Neural progenitor cell (in vitro differentiated cells): ENCODE results near the gene P4HA3. TPM values are rescaled to one million over a fixed set of nuclear protein-coding genes. Genes with fewer than 3 reads are reported as not detected.
A peak's percentile ranks its signal among the peaks of the same experiment; 100 is the strongest.

Experiments
- DNase-seq: peaks from one replicate; pipeline ENCODE4 v3.0.0-alpha.2; 2016; ENCODE audit warnings: low spot score
- H2AFZ ChIP-seq: fragments of 200-600 bp; sonication (generic); replicated peaks from 2 replicates; pipeline ENCODE4 v1.6.1; 2016; ENCODE audit warnings: antibody characterized with exemption
- H3F3A ChIP-seq: fragments of 200-600 bp; sonication (generic); 2 replicates; pipeline ENCODE4 v1.6.1; 2016; ENCODE audit warnings: antibody characterized with exemption, low read depth
- H3K27ac ChIP-seq: fragments of 200-600 bp; sonication (generic); 2 replicates; pipeline ENCODE4 v1.5.1; 2016; ENCODE audit warnings: mild to moderate bottlenecking
- H3K27me3 ChIP-seq: fragments of 200-600 bp; sonication (generic); 2 replicates; pipeline ENCODE4 v1.6.1; 2016; ENCODE audit warnings: mild to moderate bottlenecking, moderate library complexity
- H3K36me3 ChIP-seq: fragments of 200-600 bp; sonication (generic); 2 replicates; pipeline ENCODE4 v1.5.1; 2016
- H3K4me1 ChIP-seq: fragments of 200-600 bp; sonication (generic); 2 replicates; pipeline ENCODE4 v1.6.1; 2016; ENCODE audit warnings: mixed run types
- H3K4me2 ChIP-seq: fragments of 200-600 bp; sonication (generic); 2 replicates; pipeline ENCODE4 v1.6.1; 2016
- H3K4me3 ChIP-seq: fragments of 200-600 bp; sonication (generic); 2 replicates; pipeline ENCODE4 v1.5.1; 2016
- H3K79me2 ChIP-seq: fragments of 200-600 bp; sonication (generic); 2 replicates; pipeline ENCODE4 v1.6.1; 2016; ENCODE audit warnings: low read depth
- H3K9ac ChIP-seq: fragments of 200-600 bp; sonication (generic); 2 replicates; pipeline ENCODE4 v1.6.1; 2016
- H3K9me3 ChIP-seq: fragments of 200-600 bp; sonication (generic); 2 replicates; pipeline ENCODE4 v1.5.1; 2016; ENCODE audit warnings: low read depth
- H4K20me1 ChIP-seq: fragments of 200-600 bp; sonication (generic); 2 replicates; pipeline ENCODE4 v1.6.1; 2016; ENCODE audit warnings: low read depth
- H3K27ac Mint-ChIP-seq: 3 replicates; pipeline ENCODE4 v1.8.0; 2021; ENCODE audit warnings: mixed read lengths
- H3K27me3 Mint-ChIP-seq: 2 replicates; pipeline ENCODE4 v1.8.0; 2022; ENCODE audit warnings: low read depth, mild to moderate bottlenecking, inconsistent platforms, moderate library complexity, mixed read lengths; ENCODE audit not compliant: insufficient read depth
- H3K36me3 Mint-ChIP-seq: 3 replicates; pipeline ENCODE4 v1.8.0; 2021; ENCODE audit warnings: mixed read lengths
- H3K4me1 Mint-ChIP-seq: 3 replicates; pipeline ENCODE4 v1.8.0; 2021; ENCODE audit warnings: mixed read lengths
- H3K4me3 Mint-ChIP-seq: 3 replicates; pipeline ENCODE4 v1.8.0; 2021; ENCODE audit warnings: mild to moderate bottlenecking, moderate library complexity, mixed read lengths
- H3K9me3 Mint-ChIP-seq: 3 replicates; pipeline ENCODE4 v1.8.0; 2020; ENCODE audit warnings: mixed read lengths
- EZH2 ChIP-seq: fragments of 200-600 bp; sonication (generic); IDR thresholded peaks from 2 replicates; pipeline ENCODE4 v1.6.1; 2017; ENCODE audit warnings: antibody characterized with exemption, mild to moderate bottlenecking, moderate library complexity
- EZH2phosphoT487 ChIP-seq: fragments of 200-600 bp; sonication (generic); IDR thresholded peaks from 2 replicates; pipeline ENCODE4 v1.6.1; 2017; ENCODE audit warnings: antibody characterized with exemption
- total RNA-seq: library from RNA; depleted of rRNA; stranded (reverse); fragments of >200 nt; gene quantifications from 2 replicates; pipeline ENCODE4 v1.2.3, GENCODE V29; 2015; ENCODE audit warnings: low replicate concordance
- TF ChIP-seq, protein P1 (sequence below): fragments of 200-600 bp; sonication (generic); IDR thresholded peaks from 2 replicates; pipeline ENCODE4 v1.5.1; 2017; ENCODE audit warnings: antibody characterized with exemption, mild to moderate bottlenecking

P4HA3 gene
- total RNA-seq, 1 donor from 2014 or later = not detected

DNA sequence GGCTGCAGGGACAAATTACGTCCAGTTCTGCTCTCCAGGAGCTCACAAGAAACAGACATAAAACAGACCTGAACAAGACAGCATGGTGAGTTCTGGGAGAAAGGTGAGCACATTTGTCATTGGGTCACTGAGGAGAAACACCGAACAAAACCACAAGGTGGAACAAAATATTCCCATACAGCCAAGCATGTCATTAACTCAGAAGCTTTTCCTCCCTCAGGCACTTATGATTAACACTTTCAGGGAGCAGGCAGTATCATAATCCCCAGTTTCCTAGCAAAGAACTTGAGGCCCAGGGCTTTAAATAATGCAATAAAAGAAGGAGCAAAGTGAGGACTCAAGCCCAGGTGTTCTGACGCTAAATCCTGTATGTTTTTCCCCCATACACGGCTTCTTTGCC is 43.0 kb downstream of the P4HA3 start:
- H3K9ac ChIP-seq = no peak overlapping the region
- no peak overlapping the region for H3K4me3 ChIP-seq
- no peak for DNase-seq
- no peaks in the 10 kb centered on the region for H4K20me1 ChIP-seq
- no peaks in the 10 kb centered on the region for H3K27me3 ChIP-seq
- H3K27ac ChIP-seq = no peak overlapping the region
- Mint-ChIP-seq H3K27me3 (no peaks in the 10 kb centered on the region), H3K9me3 (no peaks in the 10 kb centered on the region), H3K27ac (no peak overlapping the region), H3K36me3 (no peaks in the 10 kb centered on the region), H3K4me1 (no peaks in the 10 kb centered on the region), H3K4me3 (no peak overlapping the region)
- TF ChIP-seq, protein P1, sequence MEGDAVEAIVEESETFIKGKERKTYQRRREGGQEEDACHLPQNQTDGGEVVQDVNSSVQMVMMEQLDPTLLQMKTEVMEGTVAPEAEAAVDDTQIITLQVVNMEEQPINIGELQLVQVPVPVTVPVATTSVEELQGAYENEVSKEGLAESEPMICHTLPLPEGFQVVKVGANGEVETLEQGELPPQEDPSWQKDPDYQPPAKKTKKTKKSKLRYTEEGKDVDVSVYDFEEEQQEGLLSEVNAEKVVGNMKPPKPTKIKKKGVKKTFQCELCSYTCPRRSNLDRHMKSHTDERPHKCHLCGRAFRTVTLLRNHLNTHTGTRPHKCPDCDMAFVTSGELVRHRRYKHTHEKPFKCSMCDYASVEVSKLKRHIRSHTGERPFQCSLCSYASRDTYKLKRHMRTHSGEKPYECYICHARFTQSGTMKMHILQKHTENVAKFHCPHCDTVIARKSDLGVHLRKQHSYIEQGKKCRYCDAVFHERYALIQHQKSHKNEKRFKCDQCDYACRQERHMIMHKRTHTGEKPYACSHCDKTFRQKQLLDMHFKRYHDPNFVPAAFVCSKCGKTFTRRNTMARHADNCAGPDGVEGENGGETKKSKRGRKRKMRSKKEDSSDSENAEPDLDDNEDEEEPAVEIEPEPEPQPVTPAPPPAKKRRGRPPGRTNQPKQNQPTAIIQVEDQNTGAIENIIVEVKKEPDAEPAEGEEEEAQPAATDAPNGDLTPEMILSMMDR = no peak
- TF ChIP-seq EZH2phosphoT487 = no peak
- no peak for TF ChIP-seq EZH2
- no peak overlapping the region for H3K4me2 ChIP-seq
- no peaks in the 10 kb centered on the region for H3K9me3 ChIP-seq
- H3K4me1 ChIP-seq = no peaks in the 10 kb centered on the region
- no peak overlapping the region for H2AFZ ChIP-seq
- no peaks in the 10 kb centered on the region for H3K79me2 ChIP-seq
- no peaks in the 10 kb centered on the region for H3F3A ChIP-seq
- H3K36me3 ChIP-seq = no peaks in the 10 kb centered on the region

DNA sequence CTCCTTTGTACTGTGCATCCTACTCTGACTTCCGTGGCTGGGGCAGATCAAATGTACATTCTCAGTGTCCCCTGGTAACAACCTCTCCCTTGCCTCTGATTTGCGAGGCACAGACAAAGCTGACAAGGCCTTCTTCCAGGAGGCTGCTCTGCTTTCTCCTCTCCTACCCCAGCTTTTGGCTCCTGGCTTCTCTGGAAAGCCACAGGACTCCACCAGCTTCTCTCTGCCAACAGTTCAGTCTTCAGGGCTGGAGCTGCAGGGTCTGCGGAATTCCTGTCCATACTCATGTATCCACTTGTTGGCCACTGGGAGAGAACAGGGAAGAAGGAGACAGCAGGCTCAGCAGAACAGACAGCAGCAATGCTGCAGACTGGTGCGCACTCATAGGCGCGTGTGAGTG is 44.4 kb downstream of the P4HA3 start:
- H3K4me3 ChIP-seq = no peak overlapping the region
- no peak overlapping the region for H3K27ac Mint-ChIP-seq
- no peaks in the 10 kb centered on the region for H3K79me2 ChIP-seq
- H3K9me3 ChIP-seq = no peaks in the 10 kb centered on the region
- no peaks in the 10 kb centered on the region for H3K9me3 Mint-ChIP-seq
- H3F3A ChIP-seq = no peaks in the 10 kb centered on the region
- H3K4me3 Mint-ChIP-seq = no peak overlapping the region
- no peaks in the 10 kb centered on the region for H3K4me1 ChIP-seq
- H3K36me3 ChIP-seq = no peaks in the 10 kb centered on the region
- H3K27me3 ChIP-seq = no peaks in the 10 kb centered on the region
- H3K9ac ChIP-seq = no peak overlapping the region
- no peaks in the 10 kb centered on the region for H3K27me3 Mint-ChIP-seq
- peak overlapping the region; percentile 42 for H2AFZ ChIP-seq
- H3K4me1 Mint-ChIP-seq = no peaks in the 10 kb centered on the region
- TF ChIP-seq, protein P1 = no peak
- TF ChIP-seq EZH2phosphoT487 (no peak), EZH2 (no peak)
- no peaks in the 10 kb centered on the region for H4K20me1 ChIP-seq
- no peak for DNase-seq
- H3K36me3 Mint-ChIP-seq = no peaks in the 10 kb centered on the region
- H3K4me2 ChIP-seq = no peak overlapping the region
- no peak overlapping the region for H3K27ac ChIP-seq

DNA sequence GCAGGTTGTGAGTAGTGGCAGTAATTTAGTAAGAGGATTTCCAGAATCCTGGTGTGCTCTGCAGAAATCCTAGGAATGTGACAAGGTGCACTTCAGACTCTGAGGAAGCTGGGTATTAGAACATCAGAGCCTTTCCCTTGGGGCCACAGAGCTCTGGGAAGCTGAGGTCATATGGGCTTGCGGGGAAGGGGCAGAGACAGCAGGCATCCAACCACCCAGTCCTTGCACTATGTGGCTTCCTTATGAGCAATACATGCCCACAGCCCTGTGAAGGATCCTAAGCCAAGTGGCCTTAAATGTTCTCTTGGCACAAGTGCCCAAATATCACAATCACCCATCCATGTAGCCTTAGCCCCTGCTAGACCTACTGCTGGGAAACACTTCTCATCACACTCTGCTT is 46.2 kb downstream of the P4HA3 start:
- Mint-ChIP-seq H3K4me3 (no peak overlapping the region), H3K27ac (no peak overlapping the region), H3K9me3 (no peaks in the 10 kb centered on the region), H3K4me1 (no peaks in the 10 kb centered on the region), H3K36me3 (no peaks in the 10 kb centered on the region), H3K27me3 (peaks cover 2% of the 10 kb centered on the region)
- Histone ChIP-seq H2AFZ (no peak overlapping the region), H3F3A (no peaks in the 10 kb centered on the region), H3K4me2 (no peak overlapping the region), H3K27ac (no peak overlapping the region), H3K9me3 (no peaks in the 10 kb centered on the region), H3K36me3 (no peaks in the 10 kb centered on the region), H3K4me3 (no peak overlapping the region), H3K27me3 (no peaks in the 10 kb centered on the region), H3K79me2 (no peaks in the 10 kb centered on the region), H3K9ac (no peak overlapping the region), H3K4me1 (no peaks in the 10 kb centered on the region), H4K20me1 (no peaks in the 10 kb centered on the region)
- DNase-seq = no peak
- TF ChIP-seq, protein P1 = no peak
- TF ChIP-seq EZH2 = no peak
- no peak for TF ChIP-seq EZH2phosphoT487
